GM23338 (cell line): Measurements from ENCODE around the gene FAM227A.

Source experiments
- CREB1 ChIP-seq: fragments of 250-450 bp; sonication (Bioruptor Pico); IDR thresholded peaks from 2 replicates; pipeline ENCODE4 v1.5.0; 2020; ENCODE audit warnings: low read depth, mild to moderate bottlenecking, moderate library complexity
- CTCF ChIP-seq, 2 experiments: fragments of 200-600 bp in 1 of 2; sonication (generic) in 1 of 2; conservative IDR thresholded peaks; 2 replicates each; pipeline versions ENCODE4 v1.5.1 to v1.6.1; 2016 to 2017; ENCODE audit warnings: antibody characterized with exemption in 2 of 2, low read depth in 2 of 2, mild to moderate bottlenecking in 2 of 2, moderate library complexity in 1 of 2
- EZH2 ChIP-seq: fragments of 200-600 bp; sonication (generic); IDR thresholded peaks from one replicate; pipeline ENCODE4 v1.8.0; 2017; ENCODE audit warnings: antibody characterized with exemption, mild to moderate bottlenecking, low read depth; ENCODE audit not compliant: unreplicated experiment
- REST ChIP-seq: IDR thresholded peaks from one replicate; pipeline ENCODE4 v1.6.1; 2018; ENCODE audit warnings: antibody characterized with exemption; ENCODE audit not compliant: unreplicated experiment

GRCh38 chr22:38698407-38699094, 42.4 kb upstream of the FAM227A start:
- TF ChIP-seq CTCF (conservative IDR thresholded peaks at IDR 0.05; ENCODE audit: low read depth in 2 of 2) (no peak), REST (no peak), EZH2 (no peak), CREB1 (no peak)
